Activated CD8-positive, alpha-beta memory T cell treated with anti-CD3 and anti-CD28 coated beads, Interleukin-2, amount 50 U/mL, for 1 hour (primary cell): ENCODE results near the gene PHC1.

Experiments used
- DNase-seq: peaks from one replicate; pipeline ENCODE4 v3.0.0-alpha.2; 2020; ENCODE audit errors: extremely low read depth

PHC1 gene

DNA sequence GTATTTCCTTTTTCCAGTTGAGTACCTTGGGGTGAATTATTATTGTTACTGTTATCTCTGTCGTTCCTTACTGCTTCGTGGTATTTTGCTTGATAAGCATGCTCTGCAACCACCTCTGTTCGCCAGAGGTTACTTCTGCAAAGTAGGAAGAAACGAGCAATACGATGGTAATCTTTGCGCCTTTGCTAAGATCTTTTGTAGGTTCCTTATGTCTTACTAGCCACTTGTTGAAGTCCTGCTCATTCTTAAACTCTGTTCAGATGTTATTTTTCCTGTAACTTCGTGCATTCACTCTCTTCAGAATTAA lies 35.9 kb downstream of the PHC1 start:
- DNase-seq: no peak

DNA sequence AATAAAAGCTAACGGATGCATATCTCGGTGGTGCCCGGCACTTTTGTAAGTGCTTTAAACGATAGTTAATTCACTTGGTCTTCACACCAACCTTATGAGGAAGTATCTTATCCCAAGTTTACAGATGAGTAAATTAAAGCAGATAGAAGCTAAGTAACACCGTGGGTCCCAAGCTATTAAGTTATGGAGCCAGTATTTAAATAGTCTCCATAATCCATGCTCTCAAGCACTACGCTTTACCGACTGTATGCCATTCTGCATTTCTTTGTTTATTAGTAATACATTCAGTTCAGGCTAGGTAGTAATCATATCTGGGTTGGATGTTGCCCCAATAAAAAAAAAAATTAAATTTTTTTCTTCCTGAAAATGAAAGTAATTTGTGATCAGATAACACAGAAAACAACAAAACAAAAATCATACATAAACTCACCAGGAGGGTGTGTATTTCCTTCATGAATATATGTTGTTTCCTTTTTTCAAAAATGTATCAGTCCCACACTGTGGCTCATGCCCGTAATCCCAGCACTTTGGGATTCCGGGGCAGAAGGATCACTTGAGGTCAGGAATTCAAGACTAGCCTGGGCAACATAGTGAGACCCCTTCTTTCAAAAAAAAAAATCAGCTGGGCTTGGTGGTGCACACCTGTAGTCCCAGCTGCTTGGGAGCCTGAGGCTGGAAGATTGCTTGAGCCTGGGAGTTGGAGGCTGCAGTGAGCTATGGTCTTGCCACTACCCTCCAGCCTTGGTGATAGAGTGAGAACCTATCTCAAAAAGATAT lies 36.6 kb downstream of the PHC1 start:
- no peak for DNase-seq

DNA sequence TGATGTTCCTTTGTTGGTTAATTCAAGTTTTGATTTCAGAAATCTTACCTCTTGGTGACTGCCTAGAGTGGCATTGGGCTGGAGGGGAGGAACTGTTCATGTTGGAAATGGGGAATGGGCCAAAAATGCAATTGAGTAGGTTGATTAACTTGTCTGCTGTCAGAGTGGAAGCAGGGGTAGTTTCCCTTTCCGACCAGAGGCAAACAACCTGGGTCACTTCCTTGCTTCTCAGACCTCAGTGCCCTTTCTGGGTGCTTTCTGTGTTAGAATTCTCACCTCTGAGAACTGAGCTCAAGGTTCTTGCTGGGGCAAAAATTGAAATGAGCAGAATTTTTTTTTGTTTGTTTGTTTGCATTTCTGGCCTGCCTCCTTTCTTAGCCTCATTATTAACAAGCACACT lies 37.4 kb downstream of the PHC1 start:
- DNase-seq: no peak

- DNase-seq: no peak
Observed at GRCh38 chr12:8953773-8954402, 39.6 kb downstream of the PHC1 start.

DNA sequence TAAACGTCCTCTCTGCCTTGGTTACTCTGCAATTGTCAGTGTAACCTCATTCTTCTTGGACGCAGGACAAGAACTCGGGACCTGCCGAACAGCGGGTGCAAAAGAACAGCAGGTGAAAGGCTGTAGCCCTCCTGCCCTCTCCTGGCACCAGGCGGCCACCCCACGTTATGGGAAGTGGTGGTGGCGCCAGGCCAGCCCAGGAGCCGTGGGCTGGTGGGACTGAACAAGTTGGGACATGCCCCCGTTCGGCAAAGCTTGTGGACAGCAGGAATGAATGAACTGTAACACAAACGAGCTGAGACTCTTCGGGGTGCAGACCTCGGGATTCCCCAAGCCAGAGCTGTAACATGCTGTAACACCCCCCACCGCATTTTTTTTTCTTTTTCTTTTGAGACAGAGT lies 41.8 kb downstream of the PHC1 start:
- no peak for DNase-seq

- no peak for DNase-seq
Observed at GRCh38 chr12:8956772-8957171, 42.5 kb downstream of the PHC1 start.

DNA sequence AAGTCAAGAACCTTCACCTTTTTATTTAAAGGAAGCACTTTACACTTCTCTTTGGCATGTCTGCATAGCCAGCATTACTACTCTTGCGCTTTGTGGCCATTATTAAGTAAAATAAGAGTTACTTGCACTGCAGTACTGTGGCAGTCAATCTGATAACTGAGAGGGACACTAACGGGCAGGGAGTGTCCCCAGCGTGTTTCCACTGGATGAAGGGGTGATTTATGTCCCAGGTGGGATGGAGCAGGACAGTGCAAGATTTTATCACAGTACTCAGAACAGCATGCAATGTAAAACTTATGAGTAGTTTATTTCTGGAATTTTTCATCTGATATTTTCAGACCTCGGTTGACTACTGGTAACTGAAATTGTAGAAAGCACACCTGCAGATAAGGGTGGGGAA lies 43.3 kb downstream of the PHC1 start:
- no peak for DNase-seq

DNA sequence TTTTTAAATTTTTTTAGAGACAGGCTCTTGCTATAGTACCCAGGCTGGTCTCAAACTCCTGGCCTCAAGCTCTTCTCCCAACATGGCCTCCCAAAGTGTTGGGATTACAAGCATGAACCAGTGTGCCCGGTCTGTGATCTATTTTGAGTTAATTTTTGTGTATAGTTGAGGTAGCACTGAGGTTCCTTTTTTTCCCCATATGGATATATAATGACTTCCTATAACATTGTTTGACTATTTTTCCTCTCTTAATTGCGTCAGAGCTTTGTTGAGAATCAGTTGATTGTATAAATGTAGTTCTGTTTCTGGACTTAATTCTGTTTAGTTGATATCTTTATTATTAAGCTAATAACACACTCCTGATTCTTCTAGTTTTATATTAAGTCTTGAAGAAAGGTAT lies 43.8 kb downstream of the PHC1 start:
- DNase-seq: no peak

DNA sequence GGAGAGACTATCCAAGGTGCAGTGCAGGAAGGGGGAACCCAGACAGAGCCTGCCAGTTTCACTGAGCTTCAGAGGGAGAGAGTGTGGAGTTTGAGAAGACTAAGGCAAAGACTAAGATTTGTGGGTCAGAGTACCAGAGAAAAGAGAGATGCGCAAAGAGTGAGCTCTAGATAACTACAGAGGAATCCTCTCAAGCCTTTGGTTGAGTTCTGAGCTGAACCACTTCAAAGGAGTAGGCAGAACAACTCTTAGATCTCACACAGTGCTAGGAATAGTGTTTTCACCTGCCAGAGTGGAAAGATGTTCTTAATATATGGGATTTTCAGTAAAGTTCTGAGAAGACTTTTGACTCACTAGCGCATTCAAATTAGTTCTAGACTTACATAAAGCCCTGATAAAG lies 45.9 kb downstream of the PHC1 start:
- DNase-seq: no peak

- DNase-seq: no peak
Observed at GRCh38 chr12:8968761-8969160, 54.5 kb downstream of the PHC1 start.

GRCh38 chr12:8969861-8970411 lies 55.6 kb downstream of the PHC1 start:
- no peak for DNase-seq

DNA sequence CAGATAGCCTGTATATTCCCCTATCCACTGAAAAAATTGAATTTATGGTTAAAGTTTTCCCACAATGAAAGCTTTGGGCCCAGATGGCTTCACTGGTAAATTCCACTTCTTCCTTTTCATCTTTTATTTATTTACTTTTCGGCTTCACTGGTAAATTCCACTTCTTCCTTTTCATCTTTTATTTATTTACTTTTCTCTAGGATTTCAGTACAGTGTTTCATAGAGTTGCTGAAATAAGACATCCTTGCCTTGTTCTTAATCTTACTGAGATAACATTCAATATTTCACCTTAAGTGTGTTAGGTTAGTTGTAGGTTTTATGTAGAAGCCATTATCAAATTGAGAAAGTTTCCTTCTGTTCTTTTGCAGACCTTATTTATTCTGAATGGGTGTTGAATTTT lies 56.1 kb downstream of the PHC1 start:
- DNase-seq: no peak

DNA sequence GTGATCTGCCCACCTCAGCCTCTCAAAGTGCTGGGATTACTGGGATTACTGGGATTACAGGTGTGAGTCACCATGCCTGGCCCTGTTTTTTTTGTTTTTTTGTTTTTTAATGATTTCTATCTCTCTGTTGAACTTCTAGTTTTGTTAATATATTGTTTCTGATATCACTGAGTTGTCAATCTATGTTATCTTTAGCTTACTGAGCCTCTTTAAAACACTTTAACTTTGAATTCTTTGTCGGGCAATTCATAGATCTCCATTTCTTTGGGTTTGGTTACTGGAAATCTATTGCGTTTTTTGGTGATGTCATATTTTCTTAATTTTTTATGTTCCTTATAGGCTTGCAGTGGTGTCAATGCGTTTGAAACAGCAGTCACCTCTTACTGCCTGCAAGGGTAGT lies 65.8 kb downstream of the PHC1 start:
- no peak for DNase-seq

DNA sequence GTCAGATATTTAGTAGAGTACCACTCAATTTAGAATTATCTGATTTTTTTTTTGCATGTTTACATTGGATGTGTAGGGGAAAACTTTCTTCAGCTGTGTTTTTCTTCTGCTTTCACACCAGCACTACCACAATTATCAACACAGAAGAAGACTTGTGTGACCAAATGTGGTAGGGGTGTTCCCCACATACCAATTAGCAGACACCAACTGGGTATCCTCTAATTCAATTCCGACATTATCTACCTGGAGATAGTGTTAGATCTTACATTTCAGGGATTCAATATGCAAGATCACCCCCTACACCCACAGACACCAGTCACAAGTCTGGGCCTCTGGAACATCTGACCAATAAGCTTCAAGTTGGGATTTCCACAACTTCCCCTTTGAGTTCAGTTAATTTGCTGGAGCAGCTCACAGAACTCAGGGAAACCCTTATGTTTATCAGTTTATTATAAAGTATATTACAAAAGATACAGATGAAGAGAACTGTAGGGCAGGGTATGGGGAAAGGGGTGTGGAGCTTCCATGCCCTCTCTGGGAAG lies 71.0 kb downstream of the PHC1 start:
- DNase-seq: no peak

DNA sequence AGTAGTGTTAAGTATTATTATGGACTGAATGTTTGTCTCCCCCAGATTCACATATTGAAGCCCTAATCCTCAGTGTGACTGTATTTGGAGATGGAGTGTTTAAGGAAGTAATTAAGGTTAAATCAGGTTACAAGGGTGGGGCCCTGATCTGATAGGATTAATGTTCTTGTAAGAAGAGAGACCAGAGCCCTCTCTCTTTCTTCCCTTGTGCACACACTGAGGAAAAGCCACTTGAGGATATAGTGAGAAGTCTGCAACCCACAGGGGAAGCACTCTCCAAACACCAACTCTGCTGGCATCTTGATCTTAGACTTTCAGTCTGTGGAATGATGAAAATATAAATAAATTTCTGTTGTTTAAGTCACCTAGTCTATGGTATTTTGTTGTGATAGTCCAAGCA lies 72.9 kb downstream of the PHC1 start:
- DNase-seq: no peak

GRCh38 chr12:8987685-8988084 lies 73.4 kb downstream of the PHC1 start:
- DNase-seq: no peak

DNA sequence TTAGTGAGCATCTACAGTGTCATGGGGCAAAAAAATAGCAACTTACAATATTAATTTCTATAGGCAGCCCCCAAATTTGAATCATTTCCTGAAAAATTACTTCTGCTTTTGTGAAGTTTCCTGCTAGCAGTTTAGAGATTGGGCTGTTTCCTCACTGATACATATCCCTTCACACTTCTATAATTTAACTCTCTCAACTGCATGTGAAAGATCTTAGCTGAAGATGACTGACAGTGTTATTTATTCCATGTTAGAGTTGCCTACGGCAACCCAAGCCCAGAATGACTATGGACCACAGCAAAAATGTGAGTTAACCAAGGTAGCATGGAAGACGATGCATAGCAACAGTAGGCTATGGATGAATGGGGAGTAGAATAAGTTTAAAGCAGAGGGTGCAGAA lies 75.1 kb downstream of the PHC1 start, which contains the start of gene KLRG1:
Gene KLRG1, plus strand, starts transcription at position 134 of the 400 bp plus-strand sequence. Its CDS starts 90 bp downstream, at position 224.
- no peak for DNase-seq
